OCI-LY7 (cell line): ENCODE results near the gene SEZ6L2.

Experiments
- EZH2phosphoT487 ChIP-seq: fragments of 200-600 bp; sonication (generic); IDR thresholded peaks from 2 replicates; pipeline ENCODE4 v1.6.1; 2018; ENCODE audit warnings: low read depth, borderline replicate concordance, mild to moderate bottlenecking, mixed run types, antibody characterized with exemption, low read length, moderate library complexity, mixed read lengths
- TF ChIP-seq, protein P1 (sequence below): fragments of 200-600 bp; sonication (generic); conservative IDR thresholded peaks from 2 replicates; pipeline ENCODE4 v1.5.1; 2014; ENCODE audit warnings: mild to moderate bottlenecking, antibody characterized with exemption, low read length, moderate library complexity, mixed read lengths

DNA sequence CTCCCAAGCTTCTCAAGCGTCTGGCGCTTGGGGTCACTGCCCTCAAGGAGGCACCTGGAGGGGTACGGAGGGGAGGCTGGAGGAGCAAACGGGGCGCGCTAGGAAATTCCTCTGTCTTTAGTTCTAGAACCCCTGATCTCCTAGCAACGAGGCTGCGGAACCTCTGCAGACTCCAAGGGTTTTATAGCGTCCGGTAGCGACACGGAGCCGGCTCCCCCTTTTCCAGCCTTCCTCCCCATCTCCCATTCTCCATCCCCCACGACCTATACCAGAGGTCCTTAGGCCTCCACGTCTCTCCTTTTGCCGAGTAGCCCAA, 35.7 kb downstream of the SEZ6L2 start:
- no peak for TF ChIP-seq EZH2phosphoT487
- TF ChIP-seq, protein P1, sequence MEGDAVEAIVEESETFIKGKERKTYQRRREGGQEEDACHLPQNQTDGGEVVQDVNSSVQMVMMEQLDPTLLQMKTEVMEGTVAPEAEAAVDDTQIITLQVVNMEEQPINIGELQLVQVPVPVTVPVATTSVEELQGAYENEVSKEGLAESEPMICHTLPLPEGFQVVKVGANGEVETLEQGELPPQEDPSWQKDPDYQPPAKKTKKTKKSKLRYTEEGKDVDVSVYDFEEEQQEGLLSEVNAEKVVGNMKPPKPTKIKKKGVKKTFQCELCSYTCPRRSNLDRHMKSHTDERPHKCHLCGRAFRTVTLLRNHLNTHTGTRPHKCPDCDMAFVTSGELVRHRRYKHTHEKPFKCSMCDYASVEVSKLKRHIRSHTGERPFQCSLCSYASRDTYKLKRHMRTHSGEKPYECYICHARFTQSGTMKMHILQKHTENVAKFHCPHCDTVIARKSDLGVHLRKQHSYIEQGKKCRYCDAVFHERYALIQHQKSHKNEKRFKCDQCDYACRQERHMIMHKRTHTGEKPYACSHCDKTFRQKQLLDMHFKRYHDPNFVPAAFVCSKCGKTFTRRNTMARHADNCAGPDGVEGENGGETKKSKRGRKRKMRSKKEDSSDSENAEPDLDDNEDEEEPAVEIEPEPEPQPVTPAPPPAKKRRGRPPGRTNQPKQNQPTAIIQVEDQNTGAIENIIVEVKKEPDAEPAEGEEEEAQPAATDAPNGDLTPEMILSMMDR: no peak; the same call in 1 of the 2 replicates
